Cardiac muscle cell (in vitro differentiated cells and primary cell): ENCODE measurements around the gene C21orf58. TPM values are rescaled to one million over a fixed set of nuclear protein-coding genes. Genes with fewer than 3 reads are reported as not detected.

ENCODE experiments used
- DNase-seq, 2 donors: peaks; one replicate each; pipeline versions ENCODE4 v3.0.0 to v3.0.0-alpha.2; 2010 to 2017; ENCODE audit warnings: low read depth in 1 of 2, low spot score in 1 of 2
- H3K27ac ChIP-seq: fragments of 200-600 bp; sonication (generic); 2 replicates; pipeline ENCODE4 v1.5.1; 2016
- H3K27me3 ChIP-seq: fragments of 200-600 bp; sonication (generic); 2 replicates; pipeline ENCODE4 v1.6.0; 2016; ENCODE audit warnings: control low read depth
- H3K36me3 ChIP-seq: fragments of 200-600 bp; sonication (generic); 2 replicates; pipeline ENCODE4 v1.5.1; 2016; ENCODE audit warnings: control low read depth
- H3K4me1 ChIP-seq: fragments of 200-600 bp; sonication (generic); 2 replicates; pipeline ENCODE4 v1.8.1; 2017; ENCODE audit warnings: low read depth, mild to moderate bottlenecking, mixed run types
- H3K4me3 ChIP-seq: fragments of 200-600 bp; sonication (generic); 2 replicates; pipeline ENCODE4 v1.5.1; 2016; ENCODE audit warnings: mild to moderate bottlenecking
- H3K9me3 ChIP-seq: fragments of 200-600 bp; sonication (generic); 2 replicates; pipeline ENCODE4 v1.5.1; 2017; ENCODE audit warnings: low read depth, mild to moderate bottlenecking, control low read depth
- polyA plus RNA-seq: library from polyadenylated mRNA; unstranded; fragments of >200 nt; fragmentation: Nextera tagmentation; extraction: Ambion mirVana; gene quantifications from 2 replicates; pipeline ENCODE4 v1.2.1, GENCODE V29; 2016
- total RNA-seq: library from RNA; depleted of rRNA; stranded (reverse); fragments of >200 nt; gene quantifications from 2 replicates; pipeline ENCODE4 v1.2.3, GENCODE V29; 2016
- TF ChIP-seq, protein P1 (sequence below): IDR thresholded peaks from 2 replicates; pipeline ENCODE4 v1.5.1; 2012; ENCODE audit warnings: low read depth, mild to moderate bottlenecking, low read length

Gene C21orf58
- total and polyA plus RNA-seq, 2 experiments from 2014 or later = 11.1 to 32.6 TPM

DNA sequence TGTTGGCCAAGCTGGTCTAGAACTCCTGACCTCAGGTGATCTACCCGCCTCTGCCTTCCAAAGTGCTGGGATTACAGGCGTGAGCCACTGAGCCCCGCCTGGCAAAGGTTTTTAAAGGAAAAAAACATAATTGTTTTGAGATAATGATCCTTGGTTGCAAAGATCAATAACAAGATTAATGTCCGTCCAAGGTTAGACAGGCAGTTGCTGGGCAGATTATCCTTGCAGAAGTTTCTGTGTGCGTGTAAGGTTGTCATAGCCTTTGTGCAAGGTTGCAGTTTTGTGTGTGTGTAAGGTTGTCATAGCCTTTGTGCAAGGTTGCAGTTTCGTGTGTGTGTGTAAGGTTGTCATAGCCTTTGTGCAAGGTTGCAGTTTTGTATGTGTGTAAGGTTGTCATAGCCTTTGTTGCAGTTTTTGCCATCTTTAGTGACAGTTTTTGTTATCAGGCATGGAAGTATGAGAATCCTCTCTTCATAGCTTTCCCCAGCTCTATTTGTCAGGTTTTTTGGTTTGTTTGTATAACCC, 34.0 kb downstream of the C21orf58 start:
- TF ChIP-seq, protein P1, sequence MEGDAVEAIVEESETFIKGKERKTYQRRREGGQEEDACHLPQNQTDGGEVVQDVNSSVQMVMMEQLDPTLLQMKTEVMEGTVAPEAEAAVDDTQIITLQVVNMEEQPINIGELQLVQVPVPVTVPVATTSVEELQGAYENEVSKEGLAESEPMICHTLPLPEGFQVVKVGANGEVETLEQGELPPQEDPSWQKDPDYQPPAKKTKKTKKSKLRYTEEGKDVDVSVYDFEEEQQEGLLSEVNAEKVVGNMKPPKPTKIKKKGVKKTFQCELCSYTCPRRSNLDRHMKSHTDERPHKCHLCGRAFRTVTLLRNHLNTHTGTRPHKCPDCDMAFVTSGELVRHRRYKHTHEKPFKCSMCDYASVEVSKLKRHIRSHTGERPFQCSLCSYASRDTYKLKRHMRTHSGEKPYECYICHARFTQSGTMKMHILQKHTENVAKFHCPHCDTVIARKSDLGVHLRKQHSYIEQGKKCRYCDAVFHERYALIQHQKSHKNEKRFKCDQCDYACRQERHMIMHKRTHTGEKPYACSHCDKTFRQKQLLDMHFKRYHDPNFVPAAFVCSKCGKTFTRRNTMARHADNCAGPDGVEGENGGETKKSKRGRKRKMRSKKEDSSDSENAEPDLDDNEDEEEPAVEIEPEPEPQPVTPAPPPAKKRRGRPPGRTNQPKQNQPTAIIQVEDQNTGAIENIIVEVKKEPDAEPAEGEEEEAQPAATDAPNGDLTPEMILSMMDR = no peak
- H3K36me3 ChIP-seq = no peaks in the 10 kb centered on the region
- no peak overlapping the region for H3K4me3 ChIP-seq
- H3K9me3 ChIP-seq = no peaks in the 10 kb centered on the region
- no peak for DNase-seq
- H3K4me1 ChIP-seq = peaks cover 5% of the 10 kb centered on the region
- H3K27ac ChIP-seq = no peak overlapping the region
- no peaks in the 10 kb centered on the region for H3K27me3 ChIP-seq

DNA sequence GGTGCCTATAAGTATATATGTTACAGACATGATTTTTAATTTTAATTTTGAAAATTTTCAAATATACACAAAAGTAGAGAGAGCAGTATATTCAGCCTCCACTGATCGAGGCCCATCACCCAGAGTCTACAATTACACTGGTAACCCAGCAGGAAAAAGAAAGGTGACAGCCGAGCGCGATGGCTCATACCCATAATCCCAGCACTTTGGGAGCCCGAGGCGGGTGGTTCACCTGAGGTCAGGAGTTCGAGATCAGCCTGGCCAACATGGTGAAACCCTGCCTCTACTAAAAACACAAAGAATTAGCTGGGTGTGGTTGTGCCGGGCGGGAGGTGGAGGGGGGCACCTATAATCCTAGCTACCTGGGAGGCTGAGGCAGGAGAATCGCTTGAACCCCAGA, 36.1 kb downstream of the C21orf58 start:
- no peaks in the 10 kb centered on the region for H3K9me3 ChIP-seq
- no peak overlapping the region for H3K27ac ChIP-seq
- peaks cover 14% of the 10 kb centered on the region for H3K4me1 ChIP-seq
- H3K36me3 ChIP-seq = peaks cover under 1% of the 10 kb centered on the region
- H3K27me3 ChIP-seq = no peaks in the 10 kb centered on the region
- TF ChIP-seq, protein P1 = no peak
- no peak for DNase-seq
- H3K4me3 ChIP-seq = no peak overlapping the region

DNA sequence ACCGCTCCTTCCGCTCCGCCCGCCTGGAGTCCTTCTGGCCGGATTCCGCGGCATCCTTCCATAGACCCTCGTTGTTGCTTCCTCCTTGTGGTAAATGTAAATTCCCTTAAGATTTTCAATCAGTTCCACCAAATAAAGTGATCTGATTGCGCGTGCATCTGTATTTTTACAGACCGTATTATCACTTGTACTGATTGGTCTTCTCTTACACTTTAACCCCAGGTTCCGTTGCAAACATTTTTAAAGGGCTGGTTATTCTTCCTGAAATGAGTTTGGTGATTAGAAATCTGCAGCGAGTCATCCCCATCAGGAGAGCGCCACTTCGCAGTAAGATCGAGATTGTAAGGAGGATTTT, 37.0 kb downstream of the C21orf58 start:
- DNase-seq = no peak
- Histone ChIP-seq H3K27me3 (no peaks in the 10 kb centered on the region), H3K9me3 (no peaks in the 10 kb centered on the region), H3K4me1 (peaks cover 19% of the 10 kb centered on the region), H3K4me3 (peak overlapping the region; percentile 79), H3K27ac (peak overlapping the region; percentile 97), H3K36me3 (peaks cover 4% of the 10 kb centered on the region)
- TF ChIP-seq, protein P1 = no peak

DNA sequence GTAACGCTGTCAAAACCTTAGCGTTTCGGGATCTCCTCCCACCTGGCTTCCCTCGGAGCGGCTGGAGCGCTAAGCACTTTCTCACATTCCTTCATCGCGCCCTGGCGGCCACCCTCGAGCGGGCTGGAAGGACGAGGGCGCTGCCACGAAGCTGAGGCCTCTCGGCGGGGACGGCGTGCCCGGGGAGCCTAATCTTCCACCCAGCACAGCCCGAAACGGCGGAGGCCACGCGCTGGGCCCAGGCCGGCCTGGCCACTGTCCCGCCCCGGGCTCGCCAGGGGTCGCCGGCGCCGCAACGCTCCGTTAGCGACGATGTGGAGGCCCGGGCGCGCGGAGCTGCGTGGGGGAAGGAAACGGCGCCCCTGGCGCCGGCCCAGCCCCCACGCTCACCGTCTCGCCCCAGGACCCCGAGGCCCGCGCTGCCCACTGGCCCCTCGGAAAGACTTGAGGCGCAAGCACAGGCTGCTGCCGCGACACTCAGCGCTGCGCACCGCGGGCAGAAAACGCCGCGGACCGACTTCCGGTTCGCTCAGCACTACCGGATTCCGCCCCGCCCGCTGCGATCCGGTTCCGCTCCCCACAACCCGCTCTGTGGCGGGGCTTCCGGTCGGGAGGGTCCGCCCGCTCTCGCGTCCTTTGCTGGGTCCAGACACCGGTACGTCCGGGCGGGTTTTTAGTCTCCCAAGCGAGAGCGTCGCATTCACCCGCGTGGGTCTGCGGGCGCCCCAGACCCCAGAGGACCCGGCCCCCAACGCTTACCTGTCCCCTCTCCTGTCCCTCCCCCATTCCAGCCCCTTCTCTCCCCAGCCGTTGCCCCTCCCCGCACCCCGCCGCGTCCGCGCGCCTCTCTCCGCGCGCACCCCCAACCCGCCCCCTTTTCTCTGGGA, 37.7 kb downstream of the C21orf58 start, which contains the start of gene YBEY:
YBEY (plus strand) TSS at position 582 of the 887 bp plus-strand sequence. CDS start 572 bp downstream, outside the sequence.
- peak; percentile 95 to 96 for DNase-seq
- Histone ChIP-seq H3K9me3 (no peaks in the 10 kb centered on the region), H3K36me3 (peaks cover 8% of the 10 kb centered on the region), H3K4me1 (peaks cover 19% of the 10 kb centered on the region), H3K27ac (peak within 1 kb of the TSS; percentile 97), H3K27me3 (no peaks in the 10 kb centered on the region), H3K4me3 (peak within 1 kb of the TSS; percentile 79)
- TF ChIP-seq, protein P1 = peak; percentile 38

DNA sequence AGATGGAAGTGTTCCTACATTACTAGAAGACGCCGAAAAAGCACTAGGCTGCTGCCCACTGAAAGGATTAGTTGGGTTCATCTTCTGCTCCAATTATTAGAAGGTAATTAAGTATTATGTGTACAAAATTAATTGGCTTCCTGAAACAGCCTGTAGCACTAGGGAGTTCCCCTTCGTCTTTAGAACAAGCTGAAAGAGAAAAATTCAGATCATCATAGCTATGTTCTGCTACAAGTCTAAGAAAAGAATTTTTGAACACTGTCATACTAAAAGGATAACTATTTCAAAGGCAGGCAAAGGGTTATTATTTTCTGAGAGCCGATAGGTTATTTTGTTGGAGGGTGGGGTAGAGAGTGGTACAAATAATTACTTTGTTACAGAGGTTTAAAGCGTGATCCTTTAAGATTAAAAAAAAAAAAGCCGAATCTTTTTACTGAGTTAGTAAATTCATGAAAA, 38.4 kb downstream of the C21orf58 start, which contains the start of gene MCM3AP:
MCM3AP (minus strand) TSS at position 406 of the 456 bp plus-strand sequence; CDS start at position 81, 325 bp downstream.
- TF ChIP-seq, protein P1 = no peak
- H3K27ac ChIP-seq = peak within 1 kb of the TSS; percentile 97
- peaks cover 19% of the 10 kb centered on the region for H3K4me1 ChIP-seq
- peaks cover 13% of the 10 kb centered on the region for H3K36me3 ChIP-seq
- no peaks in the 10 kb centered on the region for H3K9me3 ChIP-seq
- H3K27me3 ChIP-seq = no peaks in the 10 kb centered on the region
- DNase-seq = no peak
- H3K4me3 ChIP-seq = peak within 1 kb of the TSS; percentile 79
